OCI-LY7 (cell line): ENCODE results near the gene PDE6G. TPM values are rescaled to one million over a fixed set of nuclear protein-coding genes. Genes with fewer than 3 reads are reported as not detected.

ENCODE experiments used
- BruUV-seq: library from RNA; stranded (reverse); fragments of 400-500 nt; replicated peaks from 2 replicates; lab custom pipeline; 2021; lab: Mats Ljungman, UMichigan
- CTCF ChIA-PET: fragments of 300-600 bp; sonication (Branson Sonifier 250); formaldehyde crosslinking; loops from one replicate; lab custom pipeline; 2022; ENCODE audit warnings: antibody characterized with exemption; ENCODE audit not compliant: unreplicated experiment; lab: Charles Lee
- POLR2A ChIA-PET: fragments of 300-600 bp; sonication (Branson Sonifier 250); formaldehyde crosslinking; loops from one replicate; lab custom pipeline; 2022; ENCODE audit warnings: antibody characterized with exemption; lab: Charles Lee
- DNase-seq: peaks from one replicate; pipeline ENCODE4 v3.0.0-alpha.2; 2015; ENCODE audit warnings: low spot score
- H2AFZ ChIP-seq: fragments of 200-600 bp; sonication (generic), shearing (Covaris generic); 2 replicates; pipeline ENCODE4 v1.6.1; 2014; ENCODE audit warnings: mild to moderate bottlenecking, antibody characterized with exemption, low read length, moderate library complexity
- H3K27ac ChIP-seq: fragments of 200-600 bp; sonication (generic); 2 replicates; pipeline ENCODE4 v1.5.1; 2014; ENCODE audit warnings: mixed run types, low read depth, mild to moderate bottlenecking, moderate library complexity, low read length, inconsistent platforms; ENCODE audit not compliant: poor library complexity, severe bottlenecking
- H3K36me3 ChIP-seq: fragments of 200-600 bp; sonication (generic); 2 replicates; pipeline ENCODE4 v1.6.1; 2014; ENCODE audit warnings: mild to moderate bottlenecking, antibody characterized with exemption, low read length, moderate library complexity, mixed read lengths; ENCODE audit not compliant: insufficient read depth
- H3K4me1 ChIP-seq: fragments of 200-600 bp; sonication (generic); 2 replicates; pipeline ENCODE4 v1.5.1; 2014; ENCODE audit warnings: mild to moderate bottlenecking, low read length; ENCODE audit not compliant: insufficient read depth, poor library complexity, severe bottlenecking
- H3K4me2 ChIP-seq: fragments of 200-600 bp; sonication (generic); 2 replicates; pipeline ENCODE4 v1.6.1; 2014; ENCODE audit warnings: mild to moderate bottlenecking, low read length
- H3K4me3 ChIP-seq: fragments of 200-600 bp; sonication (generic); 2 replicates; pipeline ENCODE4 v1.5.1; 2014; ENCODE audit warnings: mild to moderate bottlenecking, low read depth, low read length; ENCODE audit not compliant: poor library complexity, severe bottlenecking
- H3K79me2 ChIP-seq: fragments of 200-600 bp; sonication (generic); 2 replicates; pipeline ENCODE4 v1.6.1; 2016; ENCODE audit warnings: low read depth, mild to moderate bottlenecking, low read length, moderate library complexity, mixed read lengths; ENCODE audit not compliant: insufficient read depth
- H3K9me2 ChIP-seq: fragments of 200-600 bp; sonication (generic); 2 replicates; pipeline ENCODE4 v1.6.1; 2016; ENCODE audit warnings: mild to moderate bottlenecking, low read length, mixed read lengths; ENCODE audit not compliant: insufficient read depth
- H3K9me3 ChIP-seq: fragments of 200-600 bp; sonication (generic); 2 replicates; pipeline ENCODE4 v1.6.1; 2014; ENCODE audit warnings: mild to moderate bottlenecking, mixed run types, low read length, mixed read lengths
- H4K20me1 ChIP-seq: fragments of 200-600 bp; sonication (generic); 2 replicates; pipeline ENCODE4 v1.6.1; 2014; ENCODE audit warnings: mild to moderate bottlenecking, antibody characterized with exemption, low read length, moderate library complexity, mixed read lengths; ENCODE audit not compliant: insufficient read depth
- EZH2phosphoT487 ChIP-seq: fragments of 200-600 bp; sonication (generic); IDR thresholded peaks from 2 replicates; pipeline ENCODE4 v1.6.1; 2018; ENCODE audit warnings: low read depth, borderline replicate concordance, mild to moderate bottlenecking, mixed run types, antibody characterized with exemption, low read length, moderate library complexity, mixed read lengths
- intact Hi-C: fragments of 100-400 bp; cut with micrococcal nuclease; formaldehyde crosslinking; loops from one replicate; pipeline ENCODE4 v1.10.0; 2022; ENCODE audit not compliant: unreplicated experiment
- total RNA-seq, 2 experiments: library from RNA; depleted of rRNA in 1 of 2; stranded (reverse); fragments of >200 nt in 1 of 2; shearing (Covaris generic) in 1 of 2; gene quantifications; 2 replicates each; pipeline ENCODE4 v1.2.3, GENCODE V29; 2014 to 2022
- TF ChIP-seq, protein P1 (sequence below): fragments of 200-600 bp; sonication (generic); conservative IDR thresholded peaks from 2 replicates; pipeline ENCODE4 v1.5.1; 2014; ENCODE audit warnings: mild to moderate bottlenecking, antibody characterized with exemption, low read length, moderate library complexity, mixed read lengths

Gene PDE6G
- total RNA-seq, 2 experiments from 2014 or later, result 0.44 TPM; not detected in 1

DNA sequence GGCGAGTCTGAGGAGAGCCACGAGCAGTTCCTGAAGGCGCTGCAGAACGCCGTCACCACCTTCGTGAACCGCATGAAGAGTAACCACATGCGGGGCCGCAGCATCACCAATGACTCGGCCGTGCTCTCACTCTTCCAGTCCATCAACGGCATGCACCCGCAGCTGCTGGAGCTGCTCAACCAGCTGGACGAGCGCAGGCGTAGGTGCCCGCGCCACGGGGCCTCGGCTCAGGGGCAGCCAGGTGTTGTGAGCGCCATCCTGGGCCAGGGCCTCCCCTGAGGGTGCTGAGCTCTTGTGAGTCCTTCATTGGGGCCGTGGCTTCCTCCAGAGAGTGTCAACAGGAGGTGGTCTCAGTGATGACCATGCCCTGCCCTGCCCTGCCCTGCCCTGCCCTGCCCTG lies 39.5 kb upstream of the PDE6G start:
- TF ChIP-seq EZH2phosphoT487, result no peak
- TF ChIP-seq, protein P1, sequence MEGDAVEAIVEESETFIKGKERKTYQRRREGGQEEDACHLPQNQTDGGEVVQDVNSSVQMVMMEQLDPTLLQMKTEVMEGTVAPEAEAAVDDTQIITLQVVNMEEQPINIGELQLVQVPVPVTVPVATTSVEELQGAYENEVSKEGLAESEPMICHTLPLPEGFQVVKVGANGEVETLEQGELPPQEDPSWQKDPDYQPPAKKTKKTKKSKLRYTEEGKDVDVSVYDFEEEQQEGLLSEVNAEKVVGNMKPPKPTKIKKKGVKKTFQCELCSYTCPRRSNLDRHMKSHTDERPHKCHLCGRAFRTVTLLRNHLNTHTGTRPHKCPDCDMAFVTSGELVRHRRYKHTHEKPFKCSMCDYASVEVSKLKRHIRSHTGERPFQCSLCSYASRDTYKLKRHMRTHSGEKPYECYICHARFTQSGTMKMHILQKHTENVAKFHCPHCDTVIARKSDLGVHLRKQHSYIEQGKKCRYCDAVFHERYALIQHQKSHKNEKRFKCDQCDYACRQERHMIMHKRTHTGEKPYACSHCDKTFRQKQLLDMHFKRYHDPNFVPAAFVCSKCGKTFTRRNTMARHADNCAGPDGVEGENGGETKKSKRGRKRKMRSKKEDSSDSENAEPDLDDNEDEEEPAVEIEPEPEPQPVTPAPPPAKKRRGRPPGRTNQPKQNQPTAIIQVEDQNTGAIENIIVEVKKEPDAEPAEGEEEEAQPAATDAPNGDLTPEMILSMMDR, result no peak
- Histone ChIP-seq H3K4me3 (no peak overlapping the region), H3K36me3 (peaks cover 98% of the 10 kb centered on the region), H4K20me1 (no peaks in the 10 kb centered on the region), H3K27ac (no peak overlapping the region), H3K4me1 (peaks cover 4% of the 10 kb centered on the region), H3K9me3 (no peaks in the 10 kb centered on the region), H2AFZ (no peak overlapping the region), H3K4me2 (no peak overlapping the region), H3K79me2 (peaks cover 21% of the 10 kb centered on the region; the same call in 1 of the 2 replicates), H3K9me2 (no peaks in the 10 kb centered on the region)
- BruUV-seq, result no TSS peak
- CTCF ChIA-PET, result no interaction called here
- intact Hi-C loops, result no loop called here
- no peak for DNase-seq
- POLR2A ChIA-PET, result no interaction called here

DNA sequence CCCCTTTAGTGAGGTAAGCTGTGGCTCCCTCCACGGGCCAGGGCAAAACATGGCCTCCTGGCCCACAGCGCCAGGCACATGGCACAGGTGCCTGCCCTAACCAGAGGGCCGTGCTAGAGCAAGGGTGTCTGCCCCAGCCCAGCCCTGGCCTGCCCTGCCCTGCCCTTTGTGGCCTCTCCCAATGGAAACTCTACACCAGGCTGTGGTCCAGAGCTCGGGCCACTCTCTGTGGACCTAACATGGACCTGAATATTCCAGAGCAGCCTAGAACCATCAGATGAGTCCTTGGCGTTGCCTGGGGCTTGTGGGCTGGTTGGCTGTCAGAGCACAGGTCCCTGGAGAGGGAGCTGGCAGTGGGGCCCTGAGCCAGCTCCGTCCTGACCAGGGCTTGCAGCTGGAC lies 38.9 kb upstream of the PDE6G start:
- H3K36me3 ChIP-seq, result peaks cover 98% of the 10 kb centered on the region
- peaks cover 15% of the 10 kb centered on the region; the same call in 1 of the 2 replicates for H3K79me2 ChIP-seq
- no peaks in the 10 kb centered on the region for H3K9me3 ChIP-seq
- no peak overlapping the region for H2AFZ ChIP-seq
- POLR2A ChIA-PET, result no interaction called here
- no peak for DNase-seq
- intact Hi-C loops, result no loop called here
- H4K20me1 ChIP-seq, result no peaks in the 10 kb centered on the region
- TF ChIP-seq, protein P1, result no peak
- no peak for TF ChIP-seq EZH2phosphoT487
- H3K9me2 ChIP-seq, result no peaks in the 10 kb centered on the region
- H3K4me3 ChIP-seq, result no peak overlapping the region
- H3K27ac ChIP-seq, result no peak overlapping the region
- H3K4me2 ChIP-seq, result no peak overlapping the region
- no TSS peak for BruUV-seq
- no peaks in the 10 kb centered on the region for H3K4me1 ChIP-seq
- CTCF ChIA-PET, result no interaction called here

DNA sequence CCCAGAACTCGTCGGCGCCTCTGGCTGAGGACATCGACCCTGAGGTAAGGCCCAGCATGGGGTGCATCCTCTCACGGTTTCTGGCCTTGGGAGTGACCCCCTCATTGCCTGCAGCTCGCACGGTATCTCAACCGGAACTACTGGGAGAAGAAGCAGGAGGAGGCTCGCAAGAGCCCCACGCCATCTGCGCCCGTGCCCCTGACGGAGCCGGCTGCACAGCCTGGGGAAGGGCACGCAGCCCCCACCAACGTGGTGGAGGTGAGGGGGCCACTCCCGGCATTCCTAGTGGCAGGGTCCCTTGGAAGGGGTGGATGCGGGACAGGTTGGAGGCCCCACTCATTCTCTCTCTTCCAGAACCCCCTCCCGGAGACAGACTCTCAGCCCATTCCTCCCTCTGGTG lies 38.5 kb upstream of the PDE6G start:
- H3K79me2 ChIP-seq, result peaks cover 13% of the 10 kb centered on the region; the same call in 1 of the 2 replicates
- no peaks in the 10 kb centered on the region for H3K9me2 ChIP-seq
- no peaks in the 10 kb centered on the region for H3K9me3 ChIP-seq
- ChIA-PET CTCF (no interaction called here), POLR2A (no interaction called here)
- H3K4me2 ChIP-seq, result no peak overlapping the region
- no peak overlapping the region for H2AFZ ChIP-seq
- BruUV-seq, result no TSS peak
- peaks cover 98% of the 10 kb centered on the region for H3K36me3 ChIP-seq
- TF ChIP-seq, protein P1, result no peak
- no peak for TF ChIP-seq EZH2phosphoT487
- H3K4me3 ChIP-seq, result no peak overlapping the region
- intact Hi-C loops, result no loop called here
- H4K20me1 ChIP-seq, result no peaks in the 10 kb centered on the region
- H3K27ac ChIP-seq, result no peak overlapping the region
- no peaks in the 10 kb centered on the region for H3K4me1 ChIP-seq
- no peak for DNase-seq
